Measurements from ENCODE around the gene JAKMIP2. TPM values are rescaled to one million over a fixed set of nuclear protein-coding genes. Genes with fewer than 3 reads are reported as not detected.
A peak's percentile ranks its signal among the peaks of the same experiment; 100 is the strongest.

The JAKMIP2 gene
- total and polyA plus RNA-seq, 2 experiments from 2014 or later, result 1.4 to 4.3 TPM

DNA sequence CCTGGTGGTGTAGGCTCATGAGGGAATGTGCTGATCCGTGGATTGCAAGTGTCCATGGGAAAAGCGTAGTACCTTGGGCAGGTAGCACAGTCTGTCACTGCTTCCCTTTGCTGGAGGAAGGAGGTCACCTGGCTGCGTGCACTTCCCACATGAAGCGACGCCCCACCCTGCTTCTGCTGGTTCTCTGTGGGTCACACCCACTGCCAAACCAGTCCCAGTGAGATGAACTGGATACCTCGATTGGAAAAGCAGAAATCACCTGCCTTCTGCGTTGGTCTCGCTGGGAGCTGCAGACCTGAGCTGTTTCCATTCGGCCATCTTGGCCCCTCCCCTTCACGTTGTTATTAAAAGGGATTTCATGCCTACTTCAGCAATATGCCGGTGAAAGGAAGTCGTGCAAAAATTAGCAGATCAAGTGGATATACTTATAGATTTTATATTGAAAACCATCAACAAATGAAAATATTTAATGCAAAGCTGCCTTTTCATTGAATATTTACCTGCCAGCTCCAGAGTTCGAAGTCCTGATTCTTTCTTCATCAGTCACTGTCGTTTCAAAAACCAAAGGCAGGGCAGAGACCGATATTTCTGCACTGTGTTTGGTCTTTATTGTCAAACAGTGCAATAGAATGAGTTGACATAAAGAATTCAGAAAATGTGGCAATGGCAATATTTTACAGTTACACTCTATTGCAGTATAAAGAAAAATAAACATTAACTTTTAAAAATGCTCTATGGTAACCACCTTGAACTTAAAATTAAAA lies 123.2 kb downstream of the JAKMIP2 start:
- no peaks in the 10 kb centered on the region for H3K4me1 ChIP-seq (ENCODE audit: insufficient read depth)
- no peak for DNase-seq (ENCODE audit: low spot score)
- no peak overlapping the region for H2AFZ ChIP-seq
- no peak overlapping the region for H3K4me3 ChIP-seq
- 83% methylated on average over 15 of the region's 15 CpGs for WGBS (ENCODE audit: low lambda C conversion rate, missing lambda C conversion rate)
- H3K9me3 ChIP-seq (ENCODE audit: low read depth), result no peaks in the 10 kb centered on the region
- H3K4me2 ChIP-seq, result peak overlapping the region; percentile 9
- H3K36me3 ChIP-seq (replicated peaks; ENCODE audit: insufficient read depth, low read depth), result no peaks in the 10 kb centered on the region
- H3K27ac ChIP-seq, result peak overlapping the region; percentile 19
- no peaks in the 10 kb centered on the region for H3K27me3 ChIP-seq
- H3K9me2 ChIP-seq (replicated peaks; ENCODE audit: insufficient read depth), result no peaks in the 10 kb centered on the region
- no peaks in the 10 kb centered on the region for H3K79me2 ChIP-seq
- no peaks in the 10 kb centered on the region for H4K20me1 ChIP-seq (ENCODE audit: insufficient read depth, poor library complexity, severe bottlenecking)
- TF ChIP-seq EZH2phosphoT487 (IDR thresholded peaks at IDR 0.05; ENCODE audit: low read depth, severe bottlenecking, unreplicated experiment) (no peak), EZH2 (IDR thresholded peaks at IDR 0.05; ENCODE audit: borderline replicate concordance) (no peak)
- TF ChIP-seq, protein P1, sequence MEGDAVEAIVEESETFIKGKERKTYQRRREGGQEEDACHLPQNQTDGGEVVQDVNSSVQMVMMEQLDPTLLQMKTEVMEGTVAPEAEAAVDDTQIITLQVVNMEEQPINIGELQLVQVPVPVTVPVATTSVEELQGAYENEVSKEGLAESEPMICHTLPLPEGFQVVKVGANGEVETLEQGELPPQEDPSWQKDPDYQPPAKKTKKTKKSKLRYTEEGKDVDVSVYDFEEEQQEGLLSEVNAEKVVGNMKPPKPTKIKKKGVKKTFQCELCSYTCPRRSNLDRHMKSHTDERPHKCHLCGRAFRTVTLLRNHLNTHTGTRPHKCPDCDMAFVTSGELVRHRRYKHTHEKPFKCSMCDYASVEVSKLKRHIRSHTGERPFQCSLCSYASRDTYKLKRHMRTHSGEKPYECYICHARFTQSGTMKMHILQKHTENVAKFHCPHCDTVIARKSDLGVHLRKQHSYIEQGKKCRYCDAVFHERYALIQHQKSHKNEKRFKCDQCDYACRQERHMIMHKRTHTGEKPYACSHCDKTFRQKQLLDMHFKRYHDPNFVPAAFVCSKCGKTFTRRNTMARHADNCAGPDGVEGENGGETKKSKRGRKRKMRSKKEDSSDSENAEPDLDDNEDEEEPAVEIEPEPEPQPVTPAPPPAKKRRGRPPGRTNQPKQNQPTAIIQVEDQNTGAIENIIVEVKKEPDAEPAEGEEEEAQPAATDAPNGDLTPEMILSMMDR (IDR thresholded peaks at IDR 0.05; ENCODE audit: poor library complexity), result no peak

DNA sequence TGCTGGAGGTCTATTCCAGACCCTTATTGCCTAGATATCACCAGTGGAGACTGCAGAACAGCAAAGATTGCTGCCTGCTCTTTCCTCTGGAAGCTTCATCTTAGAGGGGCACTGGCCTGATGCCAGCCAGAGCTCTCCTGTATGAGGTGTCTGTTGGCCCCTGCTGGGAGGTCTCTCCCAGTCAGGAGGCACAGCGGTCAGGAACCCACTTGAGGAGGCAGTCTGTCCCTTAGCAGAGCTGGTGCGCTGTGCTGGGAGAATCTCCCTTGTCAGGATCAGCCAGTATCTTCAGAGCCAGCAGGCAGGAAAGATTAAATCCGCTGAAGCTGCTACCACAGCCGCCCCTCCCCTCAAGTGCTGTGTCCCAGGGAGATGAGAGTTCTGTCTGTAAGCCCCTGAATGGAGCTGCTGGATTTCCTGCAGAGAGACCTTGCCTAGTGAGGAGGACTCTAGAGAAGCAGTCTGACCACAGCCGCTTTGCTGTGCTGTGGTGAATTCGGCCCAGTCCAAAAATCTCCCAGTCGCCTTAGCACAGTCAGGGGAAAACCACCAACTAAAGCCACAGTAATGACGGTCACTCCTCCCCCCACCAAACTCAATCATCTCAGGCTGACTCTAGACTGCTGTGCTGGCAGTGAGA lies 124.1 kb downstream of the JAKMIP2 start:
- no peaks in the 10 kb centered on the region for H3K4me1 ChIP-seq (ENCODE audit: insufficient read depth)
- H3K79me2 ChIP-seq, result no peaks in the 10 kb centered on the region
- no peak for DNase-seq (ENCODE audit: low spot score)
- no peaks in the 10 kb centered on the region for H3K36me3 ChIP-seq (replicated peaks; ENCODE audit: insufficient read depth, low read depth)
- no peak overlapping the region for H3K27ac ChIP-seq
- H3K27me3 ChIP-seq, result no peaks in the 10 kb centered on the region
- H3K9me3 ChIP-seq (ENCODE audit: low read depth), result no peaks in the 10 kb centered on the region
- H2AFZ ChIP-seq, result no peak overlapping the region
- no peaks in the 10 kb centered on the region for H3K9me2 ChIP-seq (replicated peaks; ENCODE audit: insufficient read depth)
- no peak overlapping the region for H3K4me3 ChIP-seq
- TF ChIP-seq EZH2 (IDR thresholded peaks at IDR 0.05; ENCODE audit: borderline replicate concordance) (no peak), EZH2phosphoT487 (IDR thresholded peaks at IDR 0.05; ENCODE audit: low read depth, severe bottlenecking, unreplicated experiment) (no peak)
- TF ChIP-seq, protein P1 (IDR thresholded peaks at IDR 0.05; ENCODE audit: poor library complexity), result no peak
- H4K20me1 ChIP-seq (ENCODE audit: insufficient read depth, poor library complexity, severe bottlenecking), result no peaks in the 10 kb centered on the region
- WGBS (ENCODE audit: low lambda C conversion rate, missing lambda C conversion rate), result 77% methylated on average over 8 of the region's 8 CpGs
- H3K4me2 ChIP-seq, result no peak overlapping the region

DNA sequence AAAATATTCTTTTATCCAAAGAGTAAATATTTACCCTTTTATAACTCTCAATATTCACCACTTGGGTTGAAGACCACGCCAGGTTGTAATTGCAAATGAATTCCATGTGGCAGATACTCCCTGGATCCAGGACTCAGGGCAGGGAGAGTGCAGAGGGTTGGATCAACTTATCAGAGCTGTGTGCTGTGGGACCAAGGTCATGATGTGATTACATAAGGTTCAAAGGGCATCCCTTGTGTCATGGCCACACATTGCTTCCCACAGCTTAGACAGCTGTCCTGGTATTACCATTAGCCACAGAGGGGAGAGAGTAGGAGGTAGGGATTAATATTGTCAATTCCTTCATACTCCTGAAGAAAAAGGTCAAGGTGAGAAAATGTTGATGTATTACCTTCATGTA lies 133.9 kb downstream of the JAKMIP2 start:
- H3K27ac ChIP-seq, result no peak overlapping the region
- no peaks in the 10 kb centered on the region for H4K20me1 ChIP-seq (ENCODE audit: insufficient read depth, poor library complexity, severe bottlenecking)
- no peaks in the 10 kb centered on the region for H3K9me2 ChIP-seq (replicated peaks; ENCODE audit: insufficient read depth)
- DNase-seq (ENCODE audit: low spot score), result no peak
- H3K4me3 ChIP-seq, result no peak overlapping the region
- no peaks in the 10 kb centered on the region for H3K27me3 ChIP-seq
- H3K36me3 ChIP-seq (replicated peaks; ENCODE audit: insufficient read depth, low read depth), result no peaks in the 10 kb centered on the region
- TF ChIP-seq EZH2phosphoT487 (IDR thresholded peaks at IDR 0.05; ENCODE audit: low read depth, severe bottlenecking, unreplicated experiment) (no peak), EZH2 (IDR thresholded peaks at IDR 0.05; ENCODE audit: borderline replicate concordance) (no peak)
- TF ChIP-seq, protein P1 (IDR thresholded peaks at IDR 0.05; ENCODE audit: poor library complexity), result no peak
- no peak overlapping the region for H3K4me2 ChIP-seq
- H2AFZ ChIP-seq, result no peak overlapping the region
- H3K79me2 ChIP-seq, result no peaks in the 10 kb centered on the region
- 73% methylated on average over 1 of the region's 1 CpG for WGBS (ENCODE audit: low lambda C conversion rate, missing lambda C conversion rate)
- no peaks in the 10 kb centered on the region for H3K9me3 ChIP-seq (ENCODE audit: low read depth)
- H3K4me1 ChIP-seq (ENCODE audit: insufficient read depth), result peaks cover 6% of the 10 kb centered on the region

Measured in hepatocyte (in vitro differentiated cells).